ENCODE measurements around the gene SKA2.

GRCh38 chr17:59190806-59191205 is 35.8 kb upstream of the SKA2 start:
- TF ChIP-seq POLR2A (IDR thresholded peaks at IDR 0.05) (no peak), CTCF (IDR thresholded peaks at IDR 0.05) (no peak)
